ENCODE data around the gene PDXK. TPM values are rescaled to one million over a fixed set of nuclear protein-coding genes. Genes with fewer than 3 reads are reported as not detected.

The PDXK gene
- total and polyA plus RNA-seq, 2 of the 8 experiments (the other 6 are each of a cell fraction or from before 2014, with no cell fraction given) = 78.0 to 112 TPM

DNA sequence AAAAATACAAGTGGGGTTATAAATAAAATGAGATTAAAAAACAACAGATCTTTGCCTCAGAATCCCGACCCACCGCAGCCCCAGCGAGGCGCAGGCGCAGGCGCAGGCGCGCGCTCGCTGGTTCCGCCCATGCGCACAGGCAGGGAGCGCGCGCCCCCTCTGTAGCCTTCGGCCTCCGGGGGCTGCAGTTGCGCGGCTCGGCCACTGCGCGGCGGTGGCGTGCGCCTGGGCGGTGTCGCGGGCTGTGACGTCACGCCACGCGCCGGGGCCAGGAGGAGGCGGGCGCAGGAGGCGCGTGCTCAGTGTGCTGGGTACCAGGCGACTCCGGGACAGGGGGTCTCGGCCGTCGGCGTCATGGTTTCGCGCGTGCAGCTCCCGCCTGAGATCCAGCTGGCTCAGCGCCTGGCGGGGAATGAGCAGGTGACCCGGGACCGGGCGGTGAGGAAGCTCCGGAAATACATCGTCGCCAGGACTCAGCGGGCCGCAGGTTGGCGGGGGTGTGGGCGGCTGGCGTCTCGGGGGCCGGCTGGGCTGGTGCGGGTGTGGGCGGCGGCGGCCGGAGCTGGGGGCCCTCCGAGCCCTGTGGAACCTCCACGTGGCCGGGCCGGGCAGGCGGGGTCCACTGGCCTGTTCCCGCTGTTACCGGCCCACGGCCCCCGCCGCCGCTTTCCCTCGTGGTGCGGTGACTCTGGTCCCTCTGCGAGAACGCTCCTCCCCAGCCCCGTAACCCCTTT is 70.5 kb downstream of the PDXK start, which contains the start of gene RRP1 (continued):
- no peak for TF ChIP-seq RXRA (IDR thresholded peaks at IDR 0.05; ENCODE audit: insufficient read depth, low read depth, low read length)
- no peak for TF ChIP-seq BCL11A (IDR thresholded peaks at IDR 0.05; ENCODE audit: low read depth in 2 of 2, low read length in 2 of 2)
- no peak for TF ChIP-seq HDAC2 (IDR thresholded peaks at IDR 0.05; ENCODE audit: borderline replicate concordance in 1 of 2, low read depth in 2 of 2, low read length in 2 of 2)
- peak; percentile 91 for TF ChIP-seq SP4 (IDR thresholded peaks at IDR 0.05; ENCODE audit: low read length)
- peak; percentile 66; the same call in 1 of the 2 replicates for TF ChIP-seq TCF12 (IDR thresholded peaks at IDR 0.05; ENCODE audit: low read depth, low read length)
- TF ChIP-seq SP1 (IDR thresholded peaks at IDR 0.05; ENCODE audit: low read depth, low read length) = peak; percentile 76; the same call in 1 of the 2 replicates
- TF ChIP-seq NRF1 (IDR thresholded peaks at IDR 0.05; ENCODE audit: low read depth, low read length) = peak; percentile 95
- no peak for TF ChIP-seq GABPA (IDR thresholded peaks at IDR 0.05; ENCODE audit: borderline replicate concordance, insufficient read depth, low read length)
- TF ChIP-seq RBBP5 (IDR thresholded peaks at IDR 0.05; ENCODE audit: borderline replicate concordance, low read depth, low read length) = peak; percentile 76; the same call in 1 of the 2 replicates
- peak; percentile 100 for TF ChIP-seq KDM4A (IDR thresholded peaks at IDR 0.05; ENCODE audit: low read depth, low read length, severe bottlenecking)
- TF ChIP-seq TBP (IDR thresholded peaks at IDR 0.05; ENCODE audit: low read depth, low read length) = no peak; the same call in 1 of the 2 replicates
- TF ChIP-seq SAP30 (IDR thresholded peaks at IDR 0.05; ENCODE audit: insufficient read depth, insufficient replicate concordance, low read length) = peak; percentile 5
- no peak for TF ChIP-seq SIX5 (IDR thresholded peaks at IDR 0.05; ENCODE audit: low read depth, low read length)
- TF ChIP-seq, protein P1, sequence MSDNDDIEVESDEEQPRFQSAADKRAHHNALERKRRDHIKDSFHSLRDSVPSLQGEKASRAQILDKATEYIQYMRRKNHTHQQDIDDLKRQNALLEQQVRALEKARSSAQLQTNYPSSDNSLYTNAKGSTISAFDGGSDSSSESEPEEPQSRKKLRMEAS (IDR thresholded peaks at IDR 0.05) = peak; percentile 98
- no peak for TF ChIP-seq EZH2 (IDR thresholded peaks at IDR 0.05; ENCODE audit: low read depth, low read length, severe bottlenecking)
- TF ChIP-seq, protein P2, sequence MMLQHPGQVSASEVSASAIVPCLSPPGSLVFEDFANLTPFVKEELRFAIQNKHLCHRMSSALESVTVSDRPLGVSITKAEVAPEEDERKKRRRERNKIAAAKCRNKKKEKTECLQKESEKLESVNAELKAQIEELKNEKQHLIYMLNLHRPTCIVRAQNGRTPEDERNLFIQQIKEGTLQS (IDR thresholded peaks at IDR 0.05; ENCODE audit: insufficient read depth, low read depth, low read length) = peak; percentile 99
- no peak for TF ChIP-seq POU5F1 (IDR thresholded peaks at IDR 0.05; ENCODE audit: low read depth, low read length)
- TF ChIP-seq, protein P3, sequence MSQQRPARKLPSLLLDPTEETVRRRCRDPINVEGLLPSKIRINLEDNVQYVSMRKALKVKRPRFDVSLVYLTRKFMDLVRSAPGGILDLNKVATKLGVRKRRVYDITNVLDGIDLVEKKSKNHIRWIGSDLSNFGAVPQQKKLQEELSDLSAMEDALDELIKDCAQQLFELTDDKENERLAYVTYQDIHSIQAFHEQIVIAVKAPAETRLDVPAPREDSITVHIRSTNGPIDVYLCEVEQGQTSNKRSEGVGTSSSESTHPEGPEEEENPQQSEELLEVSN (IDR thresholded peaks at IDR 0.05) = peak; percentile 87
- no peak for TF ChIP-seq HDAC6 (IDR thresholded peaks at IDR 0.05; ENCODE audit: low read depth, low read length)
- TF ChIP-seq JUND (IDR thresholded peaks at IDR 0.05; ENCODE audit: low read length) = peak; percentile 78; the same call in 1 of the 2 replicates
- TF ChIP-seq FOSL1 (IDR thresholded peaks at IDR 0.05; ENCODE audit: insufficient read depth, low read depth, low read length) = no peak
- no peak for TF ChIP-seq RNF2 (IDR thresholded peaks at IDR 0.05; ENCODE audit: borderline replicate concordance, low read depth, low read length, missing control alignments, poor library complexity, severe bottlenecking)

All from H1 (cell line).